ENCODE measurements around the gene LRRFIP1.

The LRRFIP1 gene

GRCh38 chr2:237815637-237816036 lies 188.2 kb downstream of the LRRFIP1 start:
- H3K4me3 ChIP-seq (replicated peaks in 1 of 2; ENCODE audit: low read depth in 2 of 2, low read length in 2 of 2): no peak overlapping the region
- DNase-seq (ENCODE audit: low read depth in 2 of 2): no peak
- TF ChIP-seq, protein P1, sequence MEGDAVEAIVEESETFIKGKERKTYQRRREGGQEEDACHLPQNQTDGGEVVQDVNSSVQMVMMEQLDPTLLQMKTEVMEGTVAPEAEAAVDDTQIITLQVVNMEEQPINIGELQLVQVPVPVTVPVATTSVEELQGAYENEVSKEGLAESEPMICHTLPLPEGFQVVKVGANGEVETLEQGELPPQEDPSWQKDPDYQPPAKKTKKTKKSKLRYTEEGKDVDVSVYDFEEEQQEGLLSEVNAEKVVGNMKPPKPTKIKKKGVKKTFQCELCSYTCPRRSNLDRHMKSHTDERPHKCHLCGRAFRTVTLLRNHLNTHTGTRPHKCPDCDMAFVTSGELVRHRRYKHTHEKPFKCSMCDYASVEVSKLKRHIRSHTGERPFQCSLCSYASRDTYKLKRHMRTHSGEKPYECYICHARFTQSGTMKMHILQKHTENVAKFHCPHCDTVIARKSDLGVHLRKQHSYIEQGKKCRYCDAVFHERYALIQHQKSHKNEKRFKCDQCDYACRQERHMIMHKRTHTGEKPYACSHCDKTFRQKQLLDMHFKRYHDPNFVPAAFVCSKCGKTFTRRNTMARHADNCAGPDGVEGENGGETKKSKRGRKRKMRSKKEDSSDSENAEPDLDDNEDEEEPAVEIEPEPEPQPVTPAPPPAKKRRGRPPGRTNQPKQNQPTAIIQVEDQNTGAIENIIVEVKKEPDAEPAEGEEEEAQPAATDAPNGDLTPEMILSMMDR (IDR thresholded peaks at IDR 0.05; ENCODE audit: low read depth, low read length): no peak

GRCh38 chr2:237816531-237816930 lies 189.1 kb downstream of the LRRFIP1 start:
- TF ChIP-seq, protein P1 (IDR thresholded peaks at IDR 0.05; ENCODE audit: low read depth, low read length): no peak
- H3K4me3 ChIP-seq (replicated peaks in 1 of 2; ENCODE audit: low read depth in 2 of 2, low read length in 2 of 2): no peak overlapping the region
- no peak for DNase-seq (ENCODE audit: low read depth in 2 of 2)

DNA sequence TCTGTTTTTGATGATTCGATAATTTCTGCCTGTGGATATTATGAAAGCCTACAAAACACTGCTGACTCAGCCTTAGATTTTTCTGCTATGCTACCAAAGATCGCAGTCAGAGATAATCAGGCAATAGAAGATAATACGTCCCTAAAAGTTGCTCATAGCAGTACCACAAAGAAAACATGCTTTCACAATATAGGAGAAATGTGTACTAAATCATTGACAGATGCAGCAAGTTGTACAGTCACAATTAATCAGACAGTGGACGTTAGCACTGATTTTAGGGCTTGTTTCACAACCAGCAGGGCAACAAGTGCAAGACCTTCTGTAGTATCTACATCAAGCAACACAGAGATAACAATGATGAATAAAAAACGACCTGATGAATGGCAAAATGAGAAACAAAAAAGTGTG lies 190.7 kb downstream of the LRRFIP1 start:
- peak; percentile 46 to 73 for DNase-seq (ENCODE audit: low read depth in 2 of 2)
- H3K4me3 ChIP-seq (replicated peaks in 1 of 2; ENCODE audit: low read depth in 2 of 2, low read length in 2 of 2): no peak overlapping the region
- TF ChIP-seq, protein P1 (IDR thresholded peaks at IDR 0.05; ENCODE audit: low read depth, low read length): no peak

DNA sequence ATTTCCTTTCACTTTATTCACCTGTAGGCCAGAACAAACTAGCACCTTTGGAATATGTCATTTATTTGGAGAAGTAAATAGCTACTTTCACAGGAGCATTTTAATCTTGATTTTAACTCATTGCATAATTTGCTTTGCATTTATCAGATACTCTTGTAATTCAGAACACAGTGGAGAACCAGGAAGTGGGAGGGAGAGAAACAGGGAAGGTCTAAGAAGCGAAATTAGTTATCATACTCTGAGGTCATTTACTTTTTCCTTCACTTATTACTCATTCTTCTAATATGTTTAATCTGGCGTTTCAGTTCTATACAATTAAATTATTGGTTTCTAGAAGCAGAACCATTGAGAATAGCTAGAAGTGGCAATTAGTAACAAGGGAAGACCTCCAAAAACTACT lies 191.8 kb downstream of the LRRFIP1 start:
- TF ChIP-seq, protein P1 (IDR thresholded peaks at IDR 0.05; ENCODE audit: low read depth, low read length): no peak
- peak in 1 of 2 donors; percentile 16 for DNase-seq (ENCODE audit: low read depth in 2 of 2)
- H3K4me3 ChIP-seq (replicated peaks in 1 of 2; ENCODE audit: low read depth in 2 of 2, low read length in 2 of 2): no peak overlapping the region

DNA sequence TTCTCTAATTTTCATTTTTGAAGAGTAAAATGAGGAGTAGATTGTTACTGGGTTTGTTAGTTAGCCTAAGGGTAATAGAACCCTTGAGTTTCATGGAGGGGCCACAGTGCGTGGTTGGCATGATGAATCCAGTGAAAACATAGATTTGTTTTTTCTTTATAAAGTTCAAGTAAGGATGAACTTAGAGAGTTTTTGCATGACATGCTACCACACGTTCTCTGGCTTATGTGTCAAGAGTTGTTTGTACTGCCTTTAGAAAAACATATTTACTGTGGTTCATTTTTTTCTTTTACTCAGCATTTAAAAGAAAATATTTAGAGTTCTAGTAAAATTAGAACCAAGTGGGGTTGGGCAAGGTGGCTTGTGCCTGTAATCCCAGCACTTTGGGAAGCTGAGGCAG lies 193.0 kb downstream of the LRRFIP1 start:
- no peak overlapping the region for H3K4me3 ChIP-seq (replicated peaks in 1 of 2; ENCODE audit: low read depth in 2 of 2, low read length in 2 of 2)
- DNase-seq (ENCODE audit: low read depth in 2 of 2): no peak
- TF ChIP-seq, protein P1 (IDR thresholded peaks at IDR 0.05; ENCODE audit: low read depth, low read length): no peak

DNA sequence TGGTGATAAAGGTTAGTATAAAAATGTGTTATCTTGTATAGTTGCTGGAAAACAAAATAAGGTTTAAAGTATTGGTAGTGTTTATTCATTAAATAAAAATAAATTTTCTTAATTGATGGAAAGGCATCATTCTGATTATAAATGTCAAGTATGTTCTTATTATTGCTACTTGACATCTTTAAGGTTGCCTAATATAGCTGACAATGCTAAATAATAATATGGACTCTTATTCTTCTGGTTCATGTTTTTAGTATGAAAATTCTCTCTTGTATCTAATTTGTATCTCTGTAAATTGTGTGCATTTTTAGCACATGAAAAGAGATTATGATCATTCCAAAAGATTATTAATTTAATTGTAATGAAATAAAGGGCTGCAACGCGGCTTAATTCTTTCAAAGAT lies 196.2 kb downstream of the LRRFIP1 start:
- no peak for DNase-seq (ENCODE audit: low read depth in 2 of 2)
- TF ChIP-seq, protein P1 (IDR thresholded peaks at IDR 0.05; ENCODE audit: low read depth, low read length): no peak
- H3K4me3 ChIP-seq (replicated peaks in 1 of 2; ENCODE audit: low read depth in 2 of 2, low read length in 2 of 2): no peak overlapping the region

- TF ChIP-seq, protein P1 (IDR thresholded peaks at IDR 0.05; ENCODE audit: low read depth, low read length): no peak
- no peak overlapping the region for H3K4me3 ChIP-seq (replicated peaks in 1 of 2; ENCODE audit: low read depth in 2 of 2, low read length in 2 of 2)
- no peak for DNase-seq (ENCODE audit: low read depth in 2 of 2)
These were observed 196.7 kb downstream of the LRRFIP1 start for GRCh38 chr2:237824085-237824484.

Data from cardiac fibroblast (primary cell).